Activated CD4-positive, alpha-beta memory T cell treated with anti-CD3 and anti-CD28 coated beads for 36 hours (primary cell): ENCODE data around the gene MAMDC4. TPM values are rescaled to one million over a fixed set of nuclear protein-coding genes. Genes with fewer than 3 reads are reported as not detected.

Experiments used
- CTCF ChIA-PET: fragments of 350-600 bp; sonication (Branson Sonifier 250); formaldehyde crosslinking; loops from one replicate; lab custom pipeline; 2021; ENCODE audit warnings: antibody characterized with exemption, inconsistent platforms; lab: Charles Lee
- POLR2A ChIA-PET: fragments of 350-600 bp; sonication (Branson Sonifier 250); formaldehyde crosslinking; loops from one replicate; lab custom pipeline; 2021; ENCODE audit warnings: antibody characterized with exemption; lab: Charles Lee
- DNase-seq: peaks from one replicate; pipeline ENCODE4 v3.0.0-alpha.2; 2020
- H3K27ac Mint-ChIP-seq: one replicate; pipeline ENCODE4 v1.8.0; 2021; ENCODE audit warnings: mixed read lengths
- H3K27me3 Mint-ChIP-seq: one replicate; pipeline ENCODE4 v1.8.0; 2021; ENCODE audit warnings: mixed read lengths
- H3K36me3 Mint-ChIP-seq: one replicate; pipeline ENCODE4 v1.8.0; 2021; ENCODE audit warnings: mixed read lengths
- H3K4me1 Mint-ChIP-seq: one replicate; pipeline ENCODE4 v1.8.0; 2021; ENCODE audit warnings: low read depth, mixed read lengths
- H3K4me3 Mint-ChIP-seq: one replicate; pipeline ENCODE4 v1.8.0; 2021; ENCODE audit warnings: mild to moderate bottlenecking, mixed read lengths
- H3K9me3 Mint-ChIP-seq: one replicate; pipeline ENCODE4 v1.8.0; 2021; ENCODE audit warnings: mixed read lengths
- intact Hi-C: fragments of 100-400 bp; cut with micrococcal nuclease; formaldehyde crosslinking; loops from one replicate; pipeline ENCODE4 v1.15.1; 2023
- total RNA-seq, 2 experiments: library from RNA; stranded (reverse); gene quantifications; one replicate each; pipeline ENCODE4 v1.2.3, GENCODE V29; 2021

Gene MAMDC4
- total RNA-seq, 2 experiments from 2014 or later = 13.0 to 14.3 TPM

GRCh38 chr9:136848393-136849037 lies 3.6 kb upstream of the MAMDC4 start:
- peak overlapping the region; percentile 85 for H3K4me3 Mint-ChIP-seq
- peaks cover 17% of the 10 kb centered on the region for H3K27me3 Mint-ChIP-seq
- peak overlapping the region; percentile 77 for H3K27ac Mint-ChIP-seq
- H3K9me3 Mint-ChIP-seq = no peaks in the 10 kb centered on the region
- peaks cover 21% of the 10 kb centered on the region for H3K4me1 Mint-ChIP-seq
- intact Hi-C loops = loop anchor here (1.0 to 5.0 kb wide), 4 partner anchors 38 to 366 kb away; partner anchors contain the start of genes MAN1B1, SEC16A and TRAF2
- H3K36me3 Mint-ChIP-seq = peaks cover 11% of the 10 kb centered on the region
- ChIA-PET CTCF (interaction anchor here (1.1 to 1.3 kb wide), 3 partner anchors 8 to 82 kb away, joined by 3 to 4 read pairs (median 3); no protein-coding TSS in a partner anchor), POLR2A (interaction anchor here (1.0 to 2.4 kb wide), 3 partner anchors 34 to 53 kb away, joined by 3 to 6 read pairs (median 6); no protein-coding TSS in a partner anchor)
- DNase-seq = peak; percentile 65

- intact Hi-C loops = loop anchor here (1.0 to 5.0 kb wide), 4 partner anchors 37 to 366 kb away; partner anchors contain the start of genes MAN1B1, SEC16A and TRAF2
- Mint-ChIP-seq H3K27me3 (peaks cover 17% of the 10 kb centered on the region), H3K36me3 (peaks cover 11% of the 10 kb centered on the region), H3K9me3 (no peaks in the 10 kb centered on the region), H3K4me3 (peak within 1 kb of the TSS; percentile 85), H3K27ac (peak within 1 kb of the TSS; percentile 90), H3K4me1 (peaks cover 19% of the 10 kb centered on the region)
- POLR2A ChIA-PET = interaction anchor here (1.0 kb wide), 1 partner anchor 33 kb away, joined by 3 read pairs; no protein-coding TSS in a partner anchor
- CTCF ChIA-PET = interaction anchor here (1.2 to 1.3 kb wide), 2 partner anchors 9 to 81 kb away, joined by 3 read pairs; no protein-coding TSS in a partner anchor
- DNase-seq = peak; percentile 98
These were observed 2.8 kb upstream of the MAMDC4 start, which contains the start of gene PHPT1 for GRCh38 chr9:136849038-136849959. TSS of gene PHPT1 (plus strand) at chr9:136849409. CDS start at chr9:136849431, 22 bp downstream.

- POLR2A ChIA-PET = no interaction called here
- H3K4me3 Mint-ChIP-seq = peak overlapping the region; percentile 85
- H3K27ac Mint-ChIP-seq = peak overlapping the region; percentile 51
- peaks cover 15% of the 10 kb centered on the region for H3K27me3 Mint-ChIP-seq
- CTCF ChIA-PET = no interaction called here
- peaks cover 11% of the 10 kb centered on the region for H3K36me3 Mint-ChIP-seq
- H3K4me1 Mint-ChIP-seq = peaks cover 19% of the 10 kb centered on the region
- H3K9me3 Mint-ChIP-seq = no peaks in the 10 kb centered on the region
- intact Hi-C loops = loop anchor here (1.0 to 5.0 kb wide), 4 partner anchors 36 to 367 kb away; partner anchors contain the start of genes MAN1B1, SEC16A and TRAF2
- no peak for DNase-seq
These were observed 1.9 kb upstream of the MAMDC4 start for GRCh38 chr9:136849960-136850865.

- Mint-ChIP-seq H3K27me3 (peaks cover 12% of the 10 kb centered on the region), H3K27ac (no peak overlapping the region), H3K36me3 (peaks cover 11% of the 10 kb centered on the region), H3K4me3 (no peak overlapping the region), H3K4me1 (peaks cover 19% of the 10 kb centered on the region), H3K9me3 (no peaks in the 10 kb centered on the region)
- POLR2A ChIA-PET = interaction anchor here (1.2 kb wide), 1 partner anchor 10 kb away, joined by 3 read pairs; no protein-coding TSS in a partner anchor
- no peak for DNase-seq
- intact Hi-C loops = no loop called here
- CTCF ChIA-PET = no interaction called here
These were observed 1.0 kb upstream of the MAMDC4 start for GRCh38 chr9:136850866-136851775.

GRCh38 chr9:136852664-136853595 lies 784 bp downstream of the MAMDC4 start:
- H3K27me3 Mint-ChIP-seq = peaks cover 1% of the 10 kb centered on the region
- H3K27ac Mint-ChIP-seq = no peak overlapping the region
- DNase-seq = no peak
- no peaks in the 10 kb centered on the region for H3K9me3 Mint-ChIP-seq
- H3K4me1 Mint-ChIP-seq = peaks cover 8% of the 10 kb centered on the region
- intact Hi-C loops = no loop called here
- CTCF ChIA-PET = no interaction called here
- POLR2A ChIA-PET = interaction anchor here (1.2 to 1.3 kb wide), 2 partner anchors 9 to 10 kb away, joined by 3 read pairs; no protein-coding TSS in a partner anchor
- H3K4me3 Mint-ChIP-seq = no peak overlapping the region
- H3K36me3 Mint-ChIP-seq = peaks cover 7% of the 10 kb centered on the region

GRCh38 chr9:136853596-136854112 lies 1.5 kb downstream of the MAMDC4 start:
- no peaks in the 10 kb centered on the region for H3K9me3 Mint-ChIP-seq
- no peak for DNase-seq
- ChIA-PET CTCF (no interaction called here), POLR2A (interaction anchor here (1.3 kb wide), 1 partner anchor 9 kb away, joined by 3 read pairs; no protein-coding TSS in a partner anchor)
- no peaks in the 10 kb centered on the region for H3K27me3 Mint-ChIP-seq
- peaks cover 6% of the 10 kb centered on the region for H3K36me3 Mint-ChIP-seq
- no peak overlapping the region for H3K27ac Mint-ChIP-seq
- H3K4me3 Mint-ChIP-seq = no peak overlapping the region
- intact Hi-C loops = no loop called here
- peaks cover 7% of the 10 kb centered on the region for H3K4me1 Mint-ChIP-seq

- ChIA-PET CTCF (no interaction called here), POLR2A (interaction anchor here (1.3 kb wide), 1 partner anchor 9 kb away, joined by 3 read pairs; no protein-coding TSS in a partner anchor)
- no peak for DNase-seq
- intact Hi-C loops = no loop called here
- no peak overlapping the region for H3K27ac Mint-ChIP-seq
- H3K9me3 Mint-ChIP-seq = no peaks in the 10 kb centered on the region
- H3K4me3 Mint-ChIP-seq = no peak overlapping the region
- no peaks in the 10 kb centered on the region for H3K27me3 Mint-ChIP-seq
- peaks cover 3% of the 10 kb centered on the region for H3K36me3 Mint-ChIP-seq
- peaks cover 7% of the 10 kb centered on the region for H3K4me1 Mint-ChIP-seq
These were observed 2.1 kb downstream of the MAMDC4 start for GRCh38 chr9:136854113-136854841.

GRCh38 chr9:136854842-136855460 lies 2.8 kb downstream of the MAMDC4 start:
- ChIA-PET CTCF (no interaction called here), POLR2A (no interaction called here)
- peaks cover 2% of the 10 kb centered on the region for H3K36me3 Mint-ChIP-seq
- peaks cover 4% of the 10 kb centered on the region for H3K4me1 Mint-ChIP-seq
- H3K27me3 Mint-ChIP-seq = no peaks in the 10 kb centered on the region
- no peak overlapping the region for H3K4me3 Mint-ChIP-seq
- no peak for DNase-seq
- H3K27ac Mint-ChIP-seq = no peak overlapping the region
- intact Hi-C loops = no loop called here
- no peaks in the 10 kb centered on the region for H3K9me3 Mint-ChIP-seq
